Measurements from ENCODE around the gene C3orf80. TPM values are rescaled to one million over a fixed set of nuclear protein-coding genes. Genes with fewer than 3 reads are reported as not detected.

C3orf80 gene
- polyA plus RNA-seq, 1 of the 3 experiments (the other 2 are of a cell fraction) = not detected

DNA sequence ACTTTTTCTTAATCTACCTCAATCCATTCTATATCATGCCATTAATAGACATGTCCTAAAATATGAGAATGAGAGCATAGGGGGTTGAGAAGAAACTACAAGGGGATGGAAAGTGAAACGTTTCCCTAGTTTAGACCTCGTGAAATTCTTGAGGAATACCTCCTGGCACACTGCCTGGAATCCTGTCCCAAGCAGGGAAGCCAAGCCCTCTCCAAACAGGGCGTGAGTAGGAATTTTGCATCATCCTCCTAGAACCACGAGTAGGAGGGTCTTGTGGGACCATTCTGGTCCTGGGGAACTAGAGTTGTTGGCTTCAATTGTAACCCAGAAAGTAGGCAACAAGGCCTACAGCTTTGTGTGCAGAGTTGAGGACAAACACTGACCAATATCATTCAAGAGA lies 19.6 kb upstream of the C3orf80 start:
- Histone ChIP-seq H3K4me2 (no peak overlapping the region), H3K9me3 (no peaks in the 10 kb centered on the region), H3K9ac (no peak overlapping the region), H3K27me3 (ENCODE audit: insufficient read depth) (no peaks in the 10 kb centered on the region), H4K20me1 (ENCODE audit: insufficient read depth) (no peaks in the 10 kb centered on the region), H3K4me3 (ENCODE audit: low read depth in 2 of 2, low read length in 1 of 2) (no peak overlapping the region), H2AFZ (ENCODE audit: low read depth) (no peak overlapping the region), H3K27ac (ENCODE audit: low read depth in 2 of 2, low read length in 1 of 2) (no peak overlapping the region), H3K4me1 (ENCODE audit: control insufficient read depth in 1 of 2, insufficient read depth in 2 of 2, low read depth in 1 of 2, low read length in 1 of 2) (no peaks in the 10 kb centered on the region), H3K79me2 (ENCODE audit: insufficient read depth) (no peaks in the 10 kb centered on the region), H3K9me2 (no peaks in the 10 kb centered on the region), H3F3A (replicated peaks; ENCODE audit: insufficient read depth) (no peaks in the 10 kb centered on the region), H3K36me3 (replicated peaks in 1 of 2; ENCODE audit: control insufficient read depth in 1 of 2, insufficient read depth in 2 of 2, low read length in 1 of 2) (no peaks in the 10 kb centered on the region)
- WGBS (ENCODE audit: low lambda C conversion rate) = 20% methylated on average over 4 of the region's 4 CpGs
- no peak for DNase-seq
- ChIA-PET POLR2A (no interaction called here), CTCF (interaction anchor here (1.0 kb wide), 1 partner anchor 11 kb away, joined by 3 read pairs; no protein-coding TSS in a partner anchor)
- TF ChIP-seq ELF1 (IDR thresholded peaks at IDR 0.05) (no peak), YY1 (IDR thresholded peaks at IDR 0.05; ENCODE audit: low read depth) (no peak), FOXM1 (IDR thresholded peaks at IDR 0.05; ENCODE audit: low read depth) (no peak)

DNA sequence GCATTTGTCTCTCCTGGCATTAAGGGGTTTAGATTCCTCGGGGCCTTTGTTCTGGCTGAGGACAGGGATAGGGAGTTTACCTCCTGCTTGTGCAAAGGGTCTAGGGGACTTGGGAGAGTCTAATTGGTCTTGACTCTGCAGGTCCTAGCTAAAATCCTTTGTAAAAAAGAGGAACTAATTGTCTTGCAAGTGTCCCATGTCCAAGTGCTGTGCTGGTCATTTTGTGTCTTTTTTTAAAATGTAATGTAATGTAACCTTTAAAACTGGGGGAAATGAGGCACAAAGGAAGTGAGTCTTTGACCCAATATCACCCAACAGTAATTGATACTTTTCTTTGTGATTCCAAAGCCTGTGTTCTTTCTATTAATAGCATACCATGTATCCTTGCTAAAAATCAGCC lies 14.9 kb upstream of the C3orf80 start:
- no peak for DNase-seq
- POLR2A ChIA-PET = no interaction called here

GRCh38 chr3:160210799-160211221 lies 14.4 kb upstream of the C3orf80 start:
- 75% methylated on average over 1 of the region's 1 CpG for WGBS (ENCODE audit: low lambda C conversion rate)
- no peaks in the 10 kb centered on the region for H3K4me1 ChIP-seq (ENCODE audit: control insufficient read depth in 1 of 2, insufficient read depth in 2 of 2, low read depth in 1 of 2, low read length in 1 of 2)
- POLR2A ChIA-PET = no interaction called here
- H3K36me3 ChIP-seq (replicated peaks in 1 of 2; ENCODE audit: control insufficient read depth in 1 of 2, insufficient read depth in 2 of 2, low read length in 1 of 2) = no peaks in the 10 kb centered on the region
- no peak overlapping the region; a peak in 1 of 4 replicates for H3K4me3 ChIP-seq (ENCODE audit: low read depth in 2 of 2, low read length in 1 of 2)
- H3F3A ChIP-seq (replicated peaks; ENCODE audit: insufficient read depth) = no peaks in the 10 kb centered on the region
- CTCF ChIA-PET = interaction anchor here (0.7 to 2.8 kb wide), 5 partner anchors 15 to 394 kb away, joined by 3 to 9 read pairs (median 4); partner anchors contain the start of gene C3orf80
- no peak overlapping the region for H3K4me2 ChIP-seq
- no peaks in the 10 kb centered on the region for H4K20me1 ChIP-seq (ENCODE audit: insufficient read depth)
- no peaks in the 10 kb centered on the region for H3K9me2 ChIP-seq
- no peak overlapping the region for H3K27ac ChIP-seq (ENCODE audit: low read depth in 2 of 2, low read length in 1 of 2)
- no peaks in the 10 kb centered on the region; the same call in 1 of the 2 replicates for H3K27me3 ChIP-seq (ENCODE audit: insufficient read depth)
- H2AFZ ChIP-seq (ENCODE audit: low read depth) = no peak overlapping the region
- H3K9me3 ChIP-seq = no peaks in the 10 kb centered on the region
- H3K79me2 ChIP-seq (ENCODE audit: insufficient read depth) = no peaks in the 10 kb centered on the region
- no peak overlapping the region for H3K9ac ChIP-seq
- DNase-seq = no peak
- TF ChIP-seq GABPA (IDR thresholded peaks at IDR 0.05; ENCODE audit: low read depth) (no peak), CHD2 (IDR thresholded peaks at IDR 0.05; ENCODE audit: low read length, partially characterized antibody) (no peak), EP300 (IDR thresholded peaks at IDR 0.05; ENCODE audit: borderline replicate concordance in 1 of 2, low read depth in 1 of 2, low read length in 1 of 2) (no peak), SMC3 (IDR thresholded peaks at IDR 0.05; ENCODE audit: low read depth, low read length) (peak; percentile 28), PBX3 (IDR thresholded peaks at IDR 0.05) (no peak), JUND (IDR thresholded peaks at IDR 0.05) (peak; percentile 13; the same call in 1 of the 2 replicates), NRF1 (IDR thresholded peaks at IDR 0.05; ENCODE audit: low read depth, low read length) (no peak), FOXM1 (IDR thresholded peaks at IDR 0.05; ENCODE audit: low read depth) (no peak), TAF1 (IDR thresholded peaks at IDR 0.05; ENCODE audit: borderline replicate concordance, low read depth, low read length) (no peak), RCOR1 (IDR thresholded peaks at IDR 0.05; ENCODE audit: low read length) (no peak)
- TF ChIP-seq, protein P1, sequence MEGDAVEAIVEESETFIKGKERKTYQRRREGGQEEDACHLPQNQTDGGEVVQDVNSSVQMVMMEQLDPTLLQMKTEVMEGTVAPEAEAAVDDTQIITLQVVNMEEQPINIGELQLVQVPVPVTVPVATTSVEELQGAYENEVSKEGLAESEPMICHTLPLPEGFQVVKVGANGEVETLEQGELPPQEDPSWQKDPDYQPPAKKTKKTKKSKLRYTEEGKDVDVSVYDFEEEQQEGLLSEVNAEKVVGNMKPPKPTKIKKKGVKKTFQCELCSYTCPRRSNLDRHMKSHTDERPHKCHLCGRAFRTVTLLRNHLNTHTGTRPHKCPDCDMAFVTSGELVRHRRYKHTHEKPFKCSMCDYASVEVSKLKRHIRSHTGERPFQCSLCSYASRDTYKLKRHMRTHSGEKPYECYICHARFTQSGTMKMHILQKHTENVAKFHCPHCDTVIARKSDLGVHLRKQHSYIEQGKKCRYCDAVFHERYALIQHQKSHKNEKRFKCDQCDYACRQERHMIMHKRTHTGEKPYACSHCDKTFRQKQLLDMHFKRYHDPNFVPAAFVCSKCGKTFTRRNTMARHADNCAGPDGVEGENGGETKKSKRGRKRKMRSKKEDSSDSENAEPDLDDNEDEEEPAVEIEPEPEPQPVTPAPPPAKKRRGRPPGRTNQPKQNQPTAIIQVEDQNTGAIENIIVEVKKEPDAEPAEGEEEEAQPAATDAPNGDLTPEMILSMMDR (IDR thresholded peaks at IDR 0.05) = peak; percentile 45
- TF ChIP-seq, protein P2, sequence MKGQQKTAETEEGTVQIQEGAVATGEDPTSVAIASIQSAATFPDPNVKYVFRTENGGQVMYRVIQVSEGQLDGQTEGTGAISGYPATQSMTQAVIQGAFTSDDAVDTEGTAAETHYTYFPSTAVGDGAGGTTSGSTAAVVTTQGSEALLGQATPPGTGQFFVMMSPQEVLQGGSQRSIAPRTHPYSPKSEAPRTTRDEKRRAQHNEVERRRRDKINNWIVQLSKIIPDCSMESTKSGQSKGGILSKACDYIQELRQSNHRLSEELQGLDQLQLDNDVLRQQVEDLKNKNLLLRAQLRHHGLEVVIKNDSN (IDR thresholded peaks at IDR 0.05; ENCODE audit: borderline replicate concordance, low read depth) = no peak

More for the DNA sequence above, 14.9 kb upstream of the C3orf80 start:
- Histone ChIP-seq H3K4me2 (no peak overlapping the region), H3K9me2 (no peaks in the 10 kb centered on the region), H3K27me3 (ENCODE audit: insufficient read depth) (no peaks in the 10 kb centered on the region; the same call in 1 of the 2 replicates), H3F3A (replicated peaks; ENCODE audit: insufficient read depth) (no peaks in the 10 kb centered on the region), H3K4me1 (ENCODE audit: control insufficient read depth in 1 of 2, insufficient read depth in 2 of 2, low read depth in 1 of 2, low read length in 1 of 2) (no peaks in the 10 kb centered on the region), H2AFZ (ENCODE audit: low read depth) (no peak overlapping the region), H4K20me1 (ENCODE audit: insufficient read depth) (no peaks in the 10 kb centered on the region), H3K27ac (ENCODE audit: low read depth in 2 of 2, low read length in 1 of 2) (no peak overlapping the region), H3K4me3 (ENCODE audit: low read depth in 2 of 2, low read length in 1 of 2) (no peak overlapping the region), H3K79me2 (ENCODE audit: insufficient read depth) (no peaks in the 10 kb centered on the region), H3K9me3 (no peaks in the 10 kb centered on the region), H3K36me3 (replicated peaks in 1 of 2; ENCODE audit: control insufficient read depth in 1 of 2, insufficient read depth in 2 of 2, low read length in 1 of 2) (no peaks in the 10 kb centered on the region), H3K9ac (no peak overlapping the region)
- WGBS (ENCODE audit: low lambda C conversion rate) = 75% methylated on average over 1 of the region's 1 CpG
- TF ChIP-seq RFX5 (IDR thresholded peaks at IDR 0.05; ENCODE audit: low read length) = no peak
- no peak for TF ChIP-seq MEF2A (IDR thresholded peaks at IDR 0.05; ENCODE audit: borderline replicate concordance, low read depth)
- TF ChIP-seq, protein P3, sequence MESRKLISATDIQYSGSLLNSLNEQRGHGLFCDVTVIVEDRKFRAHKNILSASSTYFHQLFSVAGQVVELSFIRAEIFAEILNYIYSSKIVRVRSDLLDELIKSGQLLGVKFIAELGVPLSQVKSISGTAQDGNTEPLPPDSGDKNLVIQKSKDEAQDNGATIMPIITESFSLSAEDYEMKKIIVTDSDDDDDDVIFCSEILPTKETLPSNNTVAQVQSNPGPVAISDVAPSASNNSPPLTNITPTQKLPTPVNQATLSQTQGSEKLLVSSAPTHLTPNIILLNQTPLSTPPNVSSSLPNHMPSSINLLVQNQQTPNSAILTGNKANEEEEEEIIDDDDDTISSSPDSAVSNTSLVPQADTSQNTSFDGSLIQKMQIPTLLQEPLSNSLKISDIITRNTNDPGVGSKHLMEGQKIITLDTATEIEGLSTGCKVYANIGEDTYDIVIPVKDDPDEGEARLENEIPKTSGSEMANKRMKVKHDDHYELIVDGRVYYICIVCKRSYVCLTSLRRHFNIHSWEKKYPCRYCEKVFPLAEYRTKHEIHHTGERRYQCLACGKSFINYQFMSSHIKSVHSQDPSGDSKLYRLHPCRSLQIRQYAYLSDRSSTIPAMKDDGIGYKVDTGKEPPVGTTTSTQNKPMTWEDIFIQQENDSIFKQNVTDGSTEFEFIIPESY (IDR thresholded peaks at IDR 0.05; ENCODE audit: borderline replicate concordance, low read depth) = no peak
- TF ChIP-seq POLR2AphosphoS5 (IDR thresholded peaks at IDR 0.05; ENCODE audit: low read depth, low read length) = no peak
- no peak for TF ChIP-seq TCF12 (IDR thresholded peaks at IDR 0.05)
- CTCF ChIA-PET = interaction anchor here (0.7 to 2.8 kb wide), 4 partner anchors 15 to 394 kb away, joined by 3 to 9 read pairs (median 4); partner anchors contain the start of gene C3orf80

Data from SK-N-SH (cell line).